Umbilical cord (tissue), 1 donor: ENCODE measurements around the gene RPF1. TPM values are rescaled to one million over a fixed set of nuclear protein-coding genes. Genes with fewer than 3 reads are reported as not detected.

ENCODE experiments used
- total RNA-seq: library from RNA; depleted of rRNA; stranded (reverse); fragments of >200 nt; gene quantifications from one replicate; pipeline ENCODE4 v1.2.3, GENCODE V29; 2014; ENCODE audit warnings: low replicate concordance; ENCODE audit not compliant: insufficient read depth

The RPF1 gene
- total RNA-seq, 1 donor from 2014 or later: 28.6 TPM

Other genes with a start within 250 kb of the RPF1 start
- gene SAMD13, start 177.6 kb upstream of the RPF1 start, total RNA-seq: 12.8 TPM
- gene DNASE2B, start 80.8 kb upstream of the RPF1 start, total RNA-seq: not detected
- 4.8 TPM for gene SPATA1, start 27.1 kb downstream of the RPF1 start, total RNA-seq
- gene GNG5, start 27.3 kb downstream of the RPF1 start, total RNA-seq: 26.7 TPM
- gene CTBS, start 95.2 kb downstream of the RPF1 start, total RNA-seq: 10.6 TPM
- gene SSX2IP, start 211.2 kb downstream of the RPF1 start, total RNA-seq: 13.7 TPM